ENCODE measurements around the gene CCDC9B. TPM values are rescaled to one million over a fixed set of nuclear protein-coding genes. Genes with fewer than 3 reads are reported as not detected.
A peak's percentile ranks its signal among the peaks of the same experiment; 100 is the strongest.

Gene CCDC9B
- total and polyA plus RNA-seq, 5 experiments from 2014 or later = 0.08 to 1.5 (median 1.0) TPM; not detected in 1

GRCh38 chr15:40369971-40370370, 29.2 kb upstream of the CCDC9B start:
- DNase-seq (no peak), ATAC-seq (no peak)
- no peaks in the 10 kb centered on the region for H3K9me3 Mint-ChIP-seq
- no peaks in the 10 kb centered on the region for H3K27me3 Mint-ChIP-seq
- POLR2A ChIA-PET = interaction anchor here (0.5 to 0.9 kb wide), 3 partner anchors 10 to 36 kb away, joined by 3 to 4 read pairs (median 3); partner anchors contain the start of gene IVD
- H3K4me1 Mint-ChIP-seq = peaks cover 15 to 29% (median 23%) of the 10 kb centered on the region in 4 donors
- no peak overlapping the region for H3K27ac Mint-ChIP-seq
- no peak overlapping the region for H3K4me3 Mint-ChIP-seq
- H3K36me3 Mint-ChIP-seq = no peaks in the 10 kb centered on the region

- Mint-ChIP-seq H3K4me3 (peak overlapping the region in 5 of 10 donors; percentile 48 to 86 (median 64)), H3K4me1 (peaks cover 15 to 29% (median 23%) of the 10 kb centered on the region in 4 donors), H3K9me3 (no peaks in the 10 kb centered on the region), H3K27ac (peak overlapping the region in 3 of 10 donors; percentile 13 to 77 (median 24)), H3K27me3 (no peaks in the 10 kb centered on the region), H3K36me3 (no peaks in the 10 kb centered on the region)
- DNase-seq (no peak), ATAC-seq (no peak)
- POLR2A ChIA-PET = interaction anchor here (0.5 to 1.4 kb wide), 6 partner anchors 10 to 62 kb away, joined by 3 to 4 read pairs (median 3); partner anchors contain the start of genes IVD, KNSTRN and PLCB2
Measured at GRCh38 chr15:40369474-40369869, 28.7 kb upstream of the CCDC9B start.

DNA sequence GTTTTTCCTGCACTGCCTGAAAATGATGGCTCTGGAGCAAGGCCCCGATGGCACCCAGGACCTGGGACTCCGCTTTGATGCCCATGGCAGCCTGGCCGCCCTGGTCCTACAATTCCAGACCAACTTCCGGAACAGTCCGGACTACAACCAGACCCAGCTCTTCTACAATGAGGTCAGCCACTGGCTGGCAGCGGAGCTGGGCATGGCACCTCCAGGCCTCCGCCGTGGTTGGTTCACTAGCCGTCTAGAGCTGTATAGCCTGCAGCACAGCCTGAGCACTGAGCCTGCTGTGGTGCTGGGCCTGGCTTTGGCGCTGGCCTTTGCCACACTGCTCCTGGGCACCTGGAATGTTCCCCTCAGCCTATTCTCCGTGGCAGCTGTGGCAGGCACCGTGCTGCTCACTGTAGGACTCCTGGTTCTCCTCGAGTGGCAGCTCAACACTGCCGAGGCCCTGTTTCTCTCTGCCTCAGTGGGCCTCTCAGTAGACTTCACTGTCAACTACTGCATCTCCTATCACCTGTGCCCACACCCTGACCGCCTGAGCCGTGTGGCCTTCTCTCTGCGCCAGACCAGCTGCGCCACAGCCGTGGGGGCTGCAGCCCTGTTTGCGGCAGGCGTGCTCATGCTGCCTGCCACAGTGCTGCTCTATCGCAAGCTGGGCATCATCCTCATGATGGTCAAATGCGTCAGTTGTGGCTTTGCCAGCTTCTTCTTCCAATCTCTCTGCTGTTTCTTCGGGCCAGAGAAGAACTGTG, 28.2 kb upstream of the CCDC9B start:
- DNase-seq (no peak), ATAC-seq (no peak)
- POLR2A ChIA-PET = interaction anchor here (0.7 to 2.1 kb wide), 8 partner anchors 11 to 61 kb away, joined by 3 to 8 read pairs (median 3); partner anchors contain the start of genes DISP2, IVD, KNSTRN and PLCB2
- Mint-ChIP-seq H3K4me1 (peaks cover 15 to 29% (median 23%) of the 10 kb centered on the region in 4 donors), H3K27me3 (no peaks in the 10 kb centered on the region), H3K9me3 (no peaks in the 10 kb centered on the region), H3K27ac (peak overlapping the region; percentile 5 to 89 (median 58)), H3K4me3 (peak overlapping the region in 9 of 10 donors; percentile 0 to 86 (median 64)), H3K36me3 (no peaks in the 10 kb centered on the region)

- H3K4me1 Mint-ChIP-seq = peaks cover 18 to 29% (median 26%) of the 10 kb centered on the region in 4 donors
- H3K9me3 Mint-ChIP-seq = no peaks in the 10 kb centered on the region
- POLR2A ChIA-PET = interaction anchor here (0.9 to 2.1 kb wide), 11 partner anchors 10 to 71 kb away, joined by 3 to 8 read pairs (median 3); partner anchors contain the start of genes DISP2, KNSTRN and PLCB2
- DNase-seq = peak; percentile 79 to 92 (median 86)
- H3K27ac Mint-ChIP-seq = peak overlapping the region; percentile 69 to 90 (median 83)
- H3K36me3 Mint-ChIP-seq = no peaks in the 10 kb centered on the region
- H3K4me3 Mint-ChIP-seq = peak overlapping the region; percentile 77 to 91 (median 86)
- no peaks in the 10 kb centered on the region for H3K27me3 Mint-ChIP-seq
- peak; percentile 94 to 96 for ATAC-seq
Measured at GRCh38 chr15:40367686-40368611, 27.2 kb upstream of the CCDC9B start.

DNA sequence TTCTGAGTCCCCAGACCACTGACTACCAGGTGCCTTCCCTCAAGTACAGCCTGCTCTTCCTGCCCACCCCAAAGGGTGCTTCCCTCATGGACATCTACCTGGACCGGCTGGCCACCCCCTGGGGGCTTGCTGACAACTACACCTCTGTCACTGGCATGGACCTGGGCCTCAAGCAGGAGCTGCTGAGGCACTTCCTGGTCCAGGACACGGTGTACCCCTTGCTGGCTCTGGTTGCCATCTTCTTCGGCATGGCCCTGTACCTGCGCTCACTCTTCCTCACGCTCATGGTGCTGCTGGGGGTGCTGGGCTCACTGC, 26.6 kb upstream of the CCDC9B start:
- peaks cover 0 to 3% (median 0%) of the 10 kb centered on the region in 3 donors for H3K36me3 Mint-ChIP-seq
- H3K4me3 Mint-ChIP-seq = peak overlapping the region; percentile 77 to 91 (median 86)
- H3K9me3 Mint-ChIP-seq = no peaks in the 10 kb centered on the region
- no peaks in the 10 kb centered on the region for H3K27me3 Mint-ChIP-seq
- ATAC-seq (no peak), DNase-seq (no peak)
- POLR2A ChIA-PET = interaction anchor here (0.9 to 2.1 kb wide), 8 partner anchors 10 to 72 kb away, joined by 3 to 8 read pairs (median 4); partner anchors contain the start of genes DISP2 and PLCB2
- H3K4me1 Mint-ChIP-seq = peaks cover 20 to 31% (median 29%) of the 10 kb centered on the region in 4 donors
- peak overlapping the region; percentile 69 to 90 (median 83) for H3K27ac Mint-ChIP-seq

GRCh38 chr15:40366457-40367370, 26.0 kb upstream of the CCDC9B start:
- peaks cover 18 to 34% (median 30%) of the 10 kb centered on the region in 4 donors for H3K4me1 Mint-ChIP-seq
- peaks cover 0 to 3% (median 0%) of the 10 kb centered on the region in 3 donors for H3K36me3 Mint-ChIP-seq
- no peak for ATAC-seq
- no peaks in the 10 kb centered on the region for H3K27me3 Mint-ChIP-seq
- peak overlapping the region in 6 of 10 donors; percentile 69 to 90 (median 78) for H3K27ac Mint-ChIP-seq
- DNase-seq = no peak
- POLR2A ChIA-PET = interaction anchor here (0.9 to 2.1 kb wide), 7 partner anchors 9 to 73 kb away, joined by 3 to 8 read pairs (median 4); partner anchors contain the start of genes DISP2 and PLCB2
- H3K4me3 Mint-ChIP-seq = peak overlapping the region; percentile 77 to 91 (median 86)
- no peaks in the 10 kb centered on the region for H3K9me3 Mint-ChIP-seq

GRCh38 chr15:40365624-40366456, 25.1 kb upstream of the CCDC9B start:
- H3K4me3 Mint-ChIP-seq = peak overlapping the region in 9 of 10 donors; percentile 19 to 60 (median 43)

DNA sequence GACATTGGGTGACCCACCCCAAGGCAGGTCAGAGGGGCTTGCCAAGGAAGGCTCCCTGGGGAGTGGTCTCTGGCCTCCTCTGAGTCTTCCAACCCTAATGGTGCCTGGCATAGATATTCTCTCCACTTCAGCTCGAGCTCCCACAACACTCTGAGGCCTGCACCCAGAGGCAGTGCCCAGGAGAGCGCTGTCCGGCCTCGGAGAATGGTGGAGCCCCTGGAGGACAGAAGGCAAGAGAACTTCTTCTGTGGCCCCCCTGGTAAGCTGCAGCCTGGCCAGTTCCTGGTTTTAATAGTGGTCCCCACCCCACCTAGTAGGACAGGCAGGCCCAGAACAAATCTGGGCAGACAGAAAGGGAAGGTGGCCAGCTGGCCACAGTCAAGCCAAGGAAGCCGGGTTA, 24.3 kb upstream of the CCDC9B start:
- no peaks in the 10 kb centered on the region for H3K27me3 Mint-ChIP-seq
- peak overlapping the region in 2 of 10 donors; percentile 47 for H3K4me3 Mint-ChIP-seq
- H3K36me3 Mint-ChIP-seq = peaks cover 0 to 3% (median 0%) of the 10 kb centered on the region in 3 donors
- H3K4me1 Mint-ChIP-seq = peaks cover 22 to 34% (median 30%) of the 10 kb centered on the region in 4 donors
- ATAC-seq (no peak), DNase-seq (no peak)
- POLR2A ChIA-PET = no interaction called here
- H3K9me3 Mint-ChIP-seq = no peaks in the 10 kb centered on the region
- H3K27ac Mint-ChIP-seq = peak overlapping the region in 1 of 10 donors; percentile 25

More at GRCh38 chr15:40365624-40366456, 25.1 kb upstream of the CCDC9B start:
- POLR2A ChIA-PET = interaction anchor here (1.2 kb wide), 1 partner anchor 41 kb away, joined by 4 read pairs; no protein-coding TSS in a partner anchor
- peak overlapping the region in 1 of 10 donors; percentile 25 for H3K27ac Mint-ChIP-seq
- H3K9me3 Mint-ChIP-seq = no peaks in the 10 kb centered on the region
- no peaks in the 10 kb centered on the region for H3K27me3 Mint-ChIP-seq
- peaks cover 0 to 3% (median 0%) of the 10 kb centered on the region in 3 donors for H3K36me3 Mint-ChIP-seq
- H3K4me1 Mint-ChIP-seq = peaks cover 22 to 34% (median 30%) of the 10 kb centered on the region in 4 donors
- ATAC-seq (no peak), DNase-seq (no peak)

GRCh38 chr15:40364251-40364650, 23.5 kb upstream of the CCDC9B start:
- no peak overlapping the region for H3K27ac Mint-ChIP-seq
- peaks cover 0 to 3% (median 0%) of the 10 kb centered on the region in 3 donors for H3K36me3 Mint-ChIP-seq
- no peak overlapping the region for H3K4me3 Mint-ChIP-seq
- no peaks in the 10 kb centered on the region for H3K9me3 Mint-ChIP-seq
- no peak for ATAC-seq
- no peaks in the 10 kb centered on the region for H3K27me3 Mint-ChIP-seq
- POLR2A ChIA-PET = no interaction called here
- H3K4me1 Mint-ChIP-seq = peaks cover 22 to 32% (median 30%) of the 10 kb centered on the region in 4 donors
- no peak for DNase-seq

DNA sequence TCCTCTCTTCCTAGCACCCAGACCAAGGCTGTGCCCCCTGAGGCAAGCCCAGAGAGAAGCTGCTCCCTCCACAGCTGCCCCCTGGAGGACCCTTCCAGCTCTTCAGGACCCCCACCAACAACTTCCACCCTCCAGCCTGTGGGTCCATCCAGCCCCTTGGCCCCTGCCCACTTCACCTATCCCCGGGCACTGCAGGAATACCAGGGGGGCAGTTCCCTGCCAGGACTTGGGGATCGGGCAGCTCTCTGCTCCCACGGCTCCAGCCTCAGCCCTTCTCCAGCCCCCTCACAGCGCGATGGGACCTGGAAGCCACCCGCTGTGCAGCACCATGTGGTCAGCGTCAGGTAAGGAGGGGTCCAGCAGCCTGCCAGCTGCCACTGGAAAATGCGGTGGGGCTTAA, 22.9 kb upstream of the CCDC9B start:
- DNase-seq = no peak
- peaks cover 0 to 3% (median 0%) of the 10 kb centered on the region in 3 donors for H3K36me3 Mint-ChIP-seq
- H3K9me3 Mint-ChIP-seq = no peaks in the 10 kb centered on the region
- POLR2A ChIA-PET = no interaction called here
- H3K27ac Mint-ChIP-seq = no peak overlapping the region
- H3K4me3 Mint-ChIP-seq = no peak overlapping the region
- ATAC-seq = no peak
- no peaks in the 10 kb centered on the region for H3K27me3 Mint-ChIP-seq
- peaks cover 25 to 35% (median 30%) of the 10 kb centered on the region in 4 donors for H3K4me1 Mint-ChIP-seq

DNA sequence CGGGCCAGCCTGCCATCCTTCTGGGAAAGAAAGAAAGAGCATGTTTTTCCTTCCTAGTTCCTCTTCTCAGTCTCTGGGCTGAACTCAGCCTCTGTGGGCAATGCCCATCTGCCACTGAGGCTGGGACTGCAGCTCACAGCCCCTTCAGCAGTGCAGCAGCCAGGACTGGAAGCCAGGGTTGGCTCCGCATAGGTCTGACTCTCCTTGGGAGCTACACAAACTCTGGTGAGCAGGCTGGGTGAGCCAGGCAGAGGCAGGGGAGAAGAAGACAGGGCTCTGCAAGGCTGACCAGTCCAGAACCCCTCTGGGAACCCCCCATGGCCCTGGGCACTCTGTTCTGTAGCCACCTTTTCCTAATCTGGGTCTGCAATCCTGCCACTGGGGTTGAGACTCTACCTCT, 20.9 kb upstream of the CCDC9B start:
- H3K4me1 Mint-ChIP-seq = peaks cover 17 to 27% (median 21%) of the 10 kb centered on the region in 4 donors
- H3K27me3 Mint-ChIP-seq = peaks cover 0 to 7% (median 2%) of the 10 kb centered on the region in 5 donors
- H3K27ac Mint-ChIP-seq = no peak overlapping the region
- ATAC-seq (no peak), DNase-seq (no peak)
- H3K36me3 Mint-ChIP-seq = peaks cover 0 to 3% (median 0%) of the 10 kb centered on the region in 3 donors
- no peaks in the 10 kb centered on the region for H3K9me3 Mint-ChIP-seq
- no peak overlapping the region for H3K4me3 Mint-ChIP-seq
- POLR2A ChIA-PET = no interaction called here

Measured in naive thymus-derived CD8-positive, alpha-beta T cell (primary cell).